Activated naive CD4-positive, alpha-beta T cell treated with Interleukin-2 at 50 U/mL for 16 hours (primary cell): ENCODE measurements around the gene TMEM151A.

Experiments
- DNase-seq: peaks from one replicate; pipeline ENCODE4 v3.0.0-alpha.2; 2020

The TMEM151A gene

GRCh38 chr11:66324664-66325063, 33.0 kb downstream of the TMEM151A start:
- no peak for DNase-seq

DNA sequence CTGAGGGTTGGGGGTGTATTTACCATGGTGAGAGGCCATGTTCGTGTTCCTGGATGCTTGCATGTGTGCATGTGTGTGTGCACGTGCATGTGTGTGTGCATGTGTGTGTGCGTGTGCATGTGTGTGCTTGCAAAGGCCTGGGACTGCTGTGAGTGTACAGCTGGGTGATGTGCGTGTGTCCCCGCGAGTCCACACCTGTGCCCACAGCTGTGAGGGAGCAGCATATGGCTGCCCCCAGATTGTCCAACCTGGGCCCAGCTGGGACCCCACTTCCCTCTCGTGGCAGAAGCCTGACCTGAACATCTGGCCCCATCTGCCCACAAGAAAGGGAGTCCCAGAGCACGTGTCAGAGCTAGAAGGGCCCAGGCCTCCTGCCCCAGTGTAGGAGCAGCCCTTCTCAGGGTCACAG, 33.6 kb downstream of the TMEM151A start:
- no peak for DNase-seq

- no peak for DNase-seq
Observed at GRCh38 chr11:66326261-66327111, 34.8 kb downstream of the TMEM151A start.

DNA sequence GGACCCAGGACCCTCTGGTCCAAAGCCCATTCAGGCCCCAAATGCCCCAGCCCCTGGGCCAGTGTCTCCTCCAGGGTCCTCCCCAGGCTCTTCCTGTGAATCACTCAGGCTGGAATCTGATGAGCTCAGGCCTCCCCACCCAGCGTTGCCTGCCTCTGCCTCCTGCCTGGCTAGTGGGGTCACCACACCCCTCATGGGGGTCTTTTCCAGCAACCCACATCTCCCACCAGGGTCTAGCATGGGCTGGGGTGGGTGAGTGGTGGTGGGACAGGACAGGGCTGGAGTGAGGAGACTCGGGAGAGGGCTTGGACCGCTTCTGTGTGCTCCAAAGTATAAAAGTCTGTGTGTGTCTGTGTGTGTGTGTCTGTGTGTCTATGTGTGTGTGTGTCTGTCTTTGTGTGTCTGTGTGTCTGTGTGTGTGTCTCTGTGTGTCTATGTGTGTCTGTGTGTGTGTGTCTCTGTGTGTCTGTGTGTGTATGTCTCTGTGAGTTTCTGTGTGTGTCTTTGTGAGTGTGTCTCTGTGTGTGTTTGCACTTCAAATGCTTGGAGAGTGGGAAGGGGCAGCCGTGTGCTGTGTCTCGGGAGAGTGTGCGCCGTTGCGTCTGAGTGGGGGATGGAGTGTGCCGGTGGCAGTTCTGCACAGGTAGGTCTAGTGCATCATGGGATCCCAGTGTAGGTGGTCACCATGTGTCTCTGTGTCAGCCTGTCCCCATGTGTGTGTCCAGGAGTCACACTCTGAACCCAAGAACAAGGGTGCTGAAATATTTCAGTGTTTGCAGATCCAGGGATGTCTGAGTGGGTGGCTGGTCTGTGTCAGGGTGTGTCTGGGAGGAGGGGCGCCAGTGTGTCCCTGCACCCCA, 35.7 kb downstream of the TMEM151A start:
- no peak for DNase-seq

DNA sequence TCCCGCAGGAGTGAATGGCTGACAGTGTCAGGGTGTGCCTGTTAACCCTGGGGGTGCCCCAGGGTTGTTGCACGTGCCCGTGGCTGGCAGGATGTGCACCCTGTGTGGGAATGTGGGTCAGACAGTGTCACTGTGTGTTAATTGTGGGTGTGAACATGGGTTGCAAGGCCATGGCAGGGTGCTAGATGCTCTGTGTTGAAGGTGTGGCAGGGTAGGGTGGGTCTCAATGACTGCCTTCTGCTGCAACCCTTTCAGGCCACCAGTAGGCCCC, 36.3 kb downstream of the TMEM151A start:
- DNase-seq = no peak

DNA sequence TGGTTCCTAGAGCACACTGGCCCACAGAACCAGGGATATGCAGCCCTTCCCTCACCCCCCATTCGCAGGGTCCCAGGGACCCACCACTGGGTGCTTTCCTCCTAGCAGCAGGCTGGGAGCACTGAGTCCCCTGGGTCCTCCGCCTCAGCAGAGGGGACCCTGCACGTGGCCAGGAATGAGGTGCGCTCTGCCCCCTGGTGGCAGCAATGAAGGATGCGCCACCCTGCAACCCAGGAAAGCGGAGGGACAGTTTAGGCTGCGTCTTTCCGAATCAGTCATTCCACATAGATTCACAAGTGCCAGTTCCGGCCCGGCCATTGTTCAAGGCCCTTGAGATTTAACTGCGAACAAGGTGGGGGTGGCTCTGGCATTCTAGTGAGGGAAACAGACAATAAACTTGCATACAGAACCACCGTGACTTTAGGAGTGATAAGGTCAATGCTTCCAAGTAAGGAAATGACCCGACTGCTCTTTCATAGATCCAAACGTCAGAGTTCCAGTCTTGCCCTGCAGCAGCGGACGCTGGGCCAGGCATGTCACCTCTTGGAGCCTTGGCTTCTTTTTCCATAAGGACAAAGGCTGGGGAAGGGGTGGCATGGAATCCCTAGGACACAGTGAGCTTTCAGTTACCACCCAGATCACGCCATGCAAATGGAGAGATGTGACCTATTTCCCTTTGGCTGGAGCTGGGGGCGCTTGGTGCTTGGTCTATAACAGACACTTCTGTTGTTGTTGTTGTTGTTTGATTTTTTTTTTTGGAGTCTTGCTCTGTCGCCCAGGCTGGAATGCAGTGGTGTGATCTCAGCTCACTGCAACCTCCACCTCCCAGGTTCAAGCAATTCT, 36.8 kb downstream of the TMEM151A start:
- peak; percentile 83 for DNase-seq

DNA sequence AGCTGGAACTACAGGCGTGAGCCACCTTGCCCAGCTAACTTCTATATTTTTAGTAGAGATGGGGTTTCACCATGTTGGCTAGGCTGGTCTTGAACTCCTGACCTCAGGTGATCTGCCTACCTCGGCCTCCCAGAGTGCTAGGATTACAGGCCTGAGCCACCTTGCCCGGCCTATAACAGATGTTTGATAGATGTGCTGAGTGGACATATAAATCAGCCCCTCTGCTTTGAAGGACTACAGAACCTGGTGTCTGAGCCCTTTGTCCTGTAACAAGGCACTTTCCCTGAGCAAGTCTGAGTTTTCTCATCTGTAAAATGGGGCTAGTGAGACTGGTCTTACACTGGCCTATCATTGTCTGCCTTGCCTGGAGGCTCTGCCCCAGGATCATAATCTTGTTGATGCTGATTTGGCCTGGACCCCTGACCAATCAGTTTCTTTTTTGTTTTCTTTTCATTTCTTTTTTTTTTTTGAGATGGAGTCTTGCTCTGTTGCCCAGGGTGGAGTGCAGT, 37.5 kb downstream of the TMEM151A start:
- DNase-seq = no peak

DNA sequence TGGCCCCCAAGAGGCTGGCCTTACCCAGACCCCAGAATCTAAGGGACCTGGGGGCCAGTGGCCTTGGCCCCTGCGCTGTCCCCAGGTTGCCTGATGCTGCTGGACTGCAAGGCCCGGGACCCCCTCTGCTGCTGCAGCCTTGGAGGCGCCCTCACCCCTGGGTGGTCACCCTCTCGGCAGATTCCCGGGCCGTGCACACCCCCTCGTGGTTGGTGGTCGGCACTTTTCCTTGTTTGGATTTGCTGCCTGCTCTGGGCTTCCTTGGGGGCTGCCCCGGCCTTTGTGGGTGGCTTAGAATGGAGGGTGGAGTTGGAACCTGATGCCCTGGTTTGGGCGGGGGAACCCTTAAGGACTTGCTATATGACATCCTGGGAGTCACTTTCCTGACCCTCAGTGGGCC, 39.2 kb downstream of the TMEM151A start:
- no peak for DNase-seq

GRCh38 chr11:66331542-66332370, 40.1 kb downstream of the TMEM151A start:
- DNase-seq = no peak

GRCh38 chr11:66332371-66333219, 40.9 kb downstream of the TMEM151A start:
- DNase-seq = no peak

- no peak for DNase-seq
Observed at GRCh38 chr11:66333220-66333877, 41.7 kb downstream of the TMEM151A start.

- no peak for DNase-seq
Observed at GRCh38 chr11:66333896-66334604, 42.4 kb downstream of the TMEM151A start.

- no peak for DNase-seq
Observed at GRCh38 chr11:66334605-66335442, 43.1 kb downstream of the TMEM151A start.

GRCh38 chr11:66335531-66336233, 44.0 kb downstream of the TMEM151A start:
- no peak for DNase-seq

DNA sequence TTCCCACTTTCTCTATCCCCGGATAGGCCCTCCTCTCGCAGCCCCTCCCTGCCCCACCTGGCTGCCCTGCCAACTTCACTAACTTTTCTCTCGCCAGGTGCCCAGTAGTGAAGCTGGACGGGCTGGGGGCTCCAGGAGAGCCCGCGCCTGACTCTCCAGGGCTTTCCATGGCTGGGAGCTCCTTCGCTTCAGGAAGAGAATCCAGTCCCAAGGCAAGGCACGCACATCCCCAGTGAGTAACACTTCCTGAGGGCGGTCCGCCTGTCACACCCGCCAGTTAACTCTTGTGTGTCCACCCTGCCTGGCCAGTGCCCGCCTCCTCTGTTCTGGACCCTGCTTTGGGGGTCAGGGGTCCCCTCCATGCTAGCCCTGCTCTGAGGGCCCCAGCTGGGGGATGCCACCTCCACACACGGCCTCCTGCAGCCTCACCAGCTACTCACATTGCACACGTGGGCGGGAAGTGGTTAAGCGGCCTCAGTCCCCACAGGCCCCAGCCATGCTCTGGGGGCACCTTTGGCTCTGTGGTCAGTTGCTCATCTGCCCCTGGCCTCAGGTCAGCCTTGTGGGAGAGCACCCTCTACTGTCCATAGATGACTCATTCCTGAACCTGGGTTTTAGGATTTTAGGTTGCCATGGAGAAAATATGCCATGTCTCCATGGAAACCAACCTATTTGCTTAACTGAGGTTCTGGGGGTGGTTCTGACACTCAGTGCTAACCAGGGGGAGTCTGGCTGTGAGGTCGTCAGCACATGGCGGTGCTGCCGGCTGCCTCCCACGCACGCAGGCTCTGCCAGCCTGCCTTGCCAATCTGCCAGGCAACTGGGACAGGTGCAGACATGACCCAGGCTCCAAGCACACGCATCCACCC, 44.8 kb downstream of the TMEM151A start, which contains the start of gene RIN1:
Gene RIN1 (minus strand): TSS at position 201 of the 869 bp plus-strand sequence. CDS start 32 bp downstream, at position 169.
- peak; percentile 63 for DNase-seq

GRCh38 chr11:66337103-66337899, 45.6 kb downstream of the TMEM151A start:
- DNase-seq = no peak
